Ascending aorta (tissue), 2 donors: Measurements from ENCODE around the gene ASTL. TPM values are rescaled to one million over a fixed set of nuclear protein-coding genes. Genes with fewer than 3 reads are reported as not detected.

ENCODE experiments used
- DNase-seq, 2 donors: peaks; one replicate each; pipeline ENCODE4 v3.0.0-alpha.2; 2019; ENCODE audit warnings: low spot score in 2 of 2
- H3K27ac ChIP-seq, 2 donors: fragments of 200-600 bp; sonication (generic); one replicate each; pipeline ENCODE4 v1.5.1; 2016 to 2017; ENCODE audit warnings: mild to moderate bottlenecking in 1 of 2
- H3K27me3 ChIP-seq: fragments of 200-600 bp; sonication (generic); one replicate; pipeline ENCODE4 v1.5.1; 2017
- H3K36me3 ChIP-seq, 2 donors: fragments of 200-600 bp; sonication (generic); one replicate each; pipeline ENCODE4 v1.5.1; 2016
- H3K4me1 ChIP-seq, 2 donors: fragments of 200-600 bp; sonication (generic); one replicate each; pipeline ENCODE4 v1.5.1; 2016 to 2017; ENCODE audit warnings: mild to moderate bottlenecking in 1 of 2
- H3K4me3 ChIP-seq, 2 donors: fragments of 200-600 bp; sonication (generic); one replicate each; pipeline ENCODE4 v1.5.1; 2016 to 2017; ENCODE audit warnings: mild to moderate bottlenecking in 1 of 2
- H3K9me3 ChIP-seq, 2 donors: fragments of 200-600 bp; sonication (generic); one replicate each; pipeline ENCODE4 v1.5.1; 2016
- CTCF ChIP-seq, 3 experiments: fragments of 200-600 bp in 2 of 3; fragments of 450-650 bp in 1 of 3; sonication (generic) in 2 of 3; IDR thresholded peaks; one replicate each; pipeline ENCODE4 v1.5.1; 2016 to 2019; ENCODE audit warnings: antibody characterized with exemption in 3 of 3, mild to moderate bottlenecking in 1 of 3, moderate library complexity in 1 of 3
- intact Hi-C: fragments of 100-400 bp; cut with DNase I; formaldehyde crosslinking; loops from one replicate; pipeline ENCODE4 v1.15.1; 2023
- total RNA-seq: library from RNA; depleted of rRNA; stranded (reverse); fragments of >200 nt; gene quantifications from one replicate; pipeline ENCODE4 v1.1.0, GENCODE V29; 2016

ASTL gene
- total RNA-seq, 1 donor from 2014 or later: not detected

- Histone ChIP-seq H3K4me1 (peaks cover 0 to 7% of the 10 kb centered on the region in 2 donors), H3K27ac (peak overlapping the region in 1 of 2 donors; percentile 65), H3K36me3 (no peaks in the 10 kb centered on the region), H3K9me3 (peaks cover 5 to 9% of the 10 kb centered on the region in 2 donors), H3K4me3 (no peak overlapping the region), H3K27me3 (no peaks in the 10 kb centered on the region)
- intact Hi-C loops: no loop called here
- no peak for DNase-seq
- no peak for TF ChIP-seq CTCF (IDR thresholded peaks at IDR 0.05)
Observed at GRCh38 chr2:96108151-96108540, 30.2 kb downstream of the ASTL start.

DNA sequence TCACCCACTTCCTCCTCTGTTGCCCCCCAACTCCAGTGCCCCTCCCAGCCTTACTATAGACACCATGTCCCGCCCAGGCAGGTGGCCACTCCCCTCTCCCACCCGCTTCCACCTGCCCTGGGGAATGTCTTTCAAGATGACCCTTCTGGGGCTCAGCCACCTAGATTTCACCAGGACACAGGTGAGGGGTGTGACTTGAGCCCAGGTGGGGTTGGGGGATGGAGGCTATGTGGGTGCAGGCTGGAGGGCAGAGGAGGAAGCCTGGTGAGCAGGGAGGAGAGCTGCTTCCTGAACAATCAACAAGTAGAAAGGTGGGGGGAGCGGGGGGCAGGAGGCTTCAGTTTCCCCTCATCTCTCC is 30.6 kb downstream of the ASTL start:
- Histone ChIP-seq H3K27me3 (no peaks in the 10 kb centered on the region), H3K4me3 (no peak overlapping the region), H3K9me3 (peaks cover 5 to 9% of the 10 kb centered on the region in 2 donors), H3K36me3 (no peaks in the 10 kb centered on the region), H3K4me1 (peaks cover 0 to 7% of the 10 kb centered on the region in 2 donors), H3K27ac (no peak overlapping the region)
- DNase-seq: no peak
- no peak for TF ChIP-seq CTCF (IDR thresholded peaks at IDR 0.05)
- intact Hi-C loops: no loop called here

GRCh38 chr2:96106991-96107707 is 31.2 kb downstream of the ASTL start:
- intact Hi-C loops: no loop called here
- Histone ChIP-seq H3K4me1 (peaks cover 0 to 7% of the 10 kb centered on the region in 2 donors), H3K4me3 (no peak overlapping the region), H3K27ac (no peak overlapping the region), H3K36me3 (no peaks in the 10 kb centered on the region), H3K27me3 (no peaks in the 10 kb centered on the region), H3K9me3 (peaks cover 5 to 9% of the 10 kb centered on the region in 2 donors)
- no peak for TF ChIP-seq CTCF (IDR thresholded peaks at IDR 0.05)
- no peak for DNase-seq

- Histone ChIP-seq H3K9me3 (peaks cover 5 to 9% of the 10 kb centered on the region in 2 donors), H3K27me3 (no peaks in the 10 kb centered on the region), H3K4me1 (peaks cover 0 to 7% of the 10 kb centered on the region in 2 donors), H3K27ac (no peak overlapping the region), H3K4me3 (no peak overlapping the region), H3K36me3 (no peaks in the 10 kb centered on the region)
- TF ChIP-seq CTCF (IDR thresholded peaks at IDR 0.05): no peak
- DNase-seq: no peak
- intact Hi-C loops: no loop called here
Observed at GRCh38 chr2:96105994-96106715, 32.1 kb downstream of the ASTL start.

DNA sequence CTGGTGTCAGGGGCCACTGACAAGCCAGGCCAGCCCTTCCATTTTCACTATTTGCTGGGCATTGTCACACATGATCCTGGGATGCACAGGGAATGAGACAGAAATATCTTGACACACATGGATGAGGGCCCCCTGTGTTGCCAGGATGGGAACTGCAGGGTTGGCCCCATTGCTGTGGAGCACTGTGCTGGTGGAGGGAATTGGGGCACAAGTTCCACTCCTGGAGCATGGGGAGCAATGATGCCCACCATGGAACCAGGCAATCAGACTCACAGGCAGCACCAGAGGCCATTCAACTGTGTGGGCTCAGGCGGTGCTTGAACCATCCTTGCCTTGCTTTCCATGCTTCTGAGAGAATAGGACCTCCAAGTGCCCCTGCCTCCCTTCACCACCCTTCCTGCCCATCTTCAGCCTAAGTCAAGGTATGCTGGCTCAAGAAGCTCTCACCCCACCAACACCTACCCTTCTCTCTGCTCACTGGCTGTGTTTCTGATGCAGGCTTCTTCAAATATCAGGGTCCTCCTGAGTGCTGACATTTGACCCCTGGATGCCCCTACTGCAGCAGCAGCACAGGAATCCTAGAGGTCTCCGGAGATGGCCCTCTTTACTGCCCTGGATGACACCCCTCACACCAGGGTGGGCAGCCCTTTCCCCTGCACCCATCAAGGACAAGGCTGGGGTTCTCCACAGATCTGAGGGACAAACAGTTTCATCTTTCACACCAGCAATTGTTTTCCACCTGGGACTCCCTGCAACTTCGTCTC is 33.0 kb downstream of the ASTL start:
- Histone ChIP-seq H3K4me1 (peaks cover 0 to 7% of the 10 kb centered on the region in 2 donors), H3K9me3 (peaks cover 5 to 9% of the 10 kb centered on the region in 2 donors), H3K4me3 (no peak overlapping the region), H3K27me3 (no peaks in the 10 kb centered on the region), H3K27ac (no peak overlapping the region), H3K36me3 (no peaks in the 10 kb centered on the region)
- TF ChIP-seq CTCF (IDR thresholded peaks at IDR 0.05): no peak
- intact Hi-C loops: no loop called here
- DNase-seq: no peak
